Transverse colon (tissue), 4 donors: Measurements from ENCODE around the gene FTCD. TPM values are rescaled to one million over a fixed set of nuclear protein-coding genes. Genes with fewer than 3 reads are reported as not detected.

ENCODE experiments used
- DNase-seq: peaks from one replicate; pipeline ENCODE4 v3.0.0-alpha.2; 2019
- H3K27ac ChIP-seq, 4 donors: fragments of 200-600 bp; sonication (generic); 2 replicates each; pipeline ENCODE4 v1.5.1; 2016 to 2018; ENCODE audit warnings: inconsistent platforms in 4 of 4
- H3K27me3 ChIP-seq: fragments of 200-600 bp; sonication (generic); 2 replicates; pipeline ENCODE4 v1.5.1; 2017; ENCODE audit warnings: inconsistent platforms
- H3K36me3 ChIP-seq, 4 donors: fragments of 200-600 bp; sonication (generic); 2 replicates each; pipeline ENCODE4 v1.5.1; 2017 to 2019; ENCODE audit warnings: inconsistent platforms in 4 of 4
- H3K4me1 ChIP-seq, 4 donors: fragments of 200-600 bp; sonication (generic); 2 replicates each; pipeline ENCODE4 v1.5.1; 2017 to 2020; ENCODE audit warnings: inconsistent platforms in 4 of 4
- H3K4me3 ChIP-seq, 4 donors: fragments of 200-600 bp; sonication (generic); 1 replicate in 1 of 4; 2 replicates in 3 of 4; pipeline versions ENCODE4 v1.5.1 to v1.6.1; 2017 to 2019; ENCODE audit warnings: inconsistent platforms in 4 of 4
- H3K9me3 ChIP-seq, 2 donors: fragments of 200-600 bp; sonication (generic); 2 replicates each; pipeline ENCODE4 v1.5.1; 2017 to 2019; ENCODE audit warnings: inconsistent platforms in 2 of 2
- CTCF ChIP-seq, 5 experiments: fragments of 200-600 bp in 3 of 5; fragments of 450-650 bp in 2 of 5; sonication (generic) in 3 of 5; IDR thresholded peaks; 1 replicate in 2 of 5; 2 replicates in 3 of 5; pipeline ENCODE4 v1.5.1; 2016 to 2017; ENCODE audit warnings: antibody characterized with exemption in 5 of 5, inconsistent platforms in 3 of 5, mild to moderate bottlenecking in 2 of 5, moderate library complexity in 1 of 5
- EP300 ChIP-seq: sonication (generic); formaldehyde crosslinking; IDR thresholded peaks from one replicate; pipeline ENCODE4 v1.6.1; 2017; ENCODE audit warnings: antibody characterized with exemption, low read depth
- POLR2A ChIP-seq: fragments of 450-650 bp; IDR thresholded peaks from one replicate; pipeline ENCODE4 v1.6.1; 2016; ENCODE audit warnings: antibody characterized with exemption, mild to moderate bottlenecking, moderate library complexity
- POLR2AphosphoS5 ChIP-seq, 3 donors: sonication (generic); formaldehyde crosslinking; IDR thresholded peaks; one replicate each; pipeline ENCODE4 v1.6.1; 2016; ENCODE audit warnings: antibody characterized with exemption in 3 of 3
- WGBS, 2 donors: methylation state at CpG; one replicate each; pipeline ENCODE4 v1.1.5; 2018; ENCODE audit warnings: low coverage in 1 of 2; 5-methylcytosine and 5-hydroxymethylcytosine counted together
- in situ Hi-C, 4 donors: fragments of 200-750 bp; cut with MboI; loops; one replicate each; pipeline versions ENCODE4 v1.15.0 to v1.15.1; 2017; ENCODE audit warnings: low sequenced_read_pairs in 3 of 4, low pct_ligation_motif_present in 1 of 4, low pct_unique_long_range_greater_than_20kb in 1 of 4
- intact Hi-C: fragments of 100-400 bp; cut with DNase I; formaldehyde crosslinking; loops from one replicate; pipeline ENCODE4 v1.15.1; 2023; ENCODE audit warnings: low total_unique reads
- total RNA-seq, 4 donors: library from RNA; depleted of rRNA; stranded (reverse); fragments of >200 nt; gene quantifications; one replicate each; pipeline ENCODE4 v1.1.0, GENCODE V29; 2016

FTCD gene
- total RNA-seq, 4 donors from 2014 or later = not detected

- Histone ChIP-seq H3K9me3 (no peaks in the 10 kb centered on the region), H3K36me3 (peaks cover 0 to 18% (median 4%) of the 10 kb centered on the region in 4 donors), H3K4me3 (no peak overlapping the region), H3K27ac (no peak overlapping the region), H3K4me1 (peaks cover 0 to 9% (median 4%) of the 10 kb centered on the region in 4 donors), H3K27me3 (no peaks in the 10 kb centered on the region)
- DNase-seq = no peak
- in situ Hi-C loops (no loop called here), intact Hi-C loops (no loop called here)
- 91% methylated on average over 4 of the region's 4 CpGs; no CpG with 5 or more reads in 1 of the 2 donors for WGBS, 2 donors
- no peak for TF ChIP-seq POLR2AphosphoS5 (IDR thresholded peaks at IDR 0.05)
- no peak for TF ChIP-seq CTCF (IDR thresholded peaks at IDR 0.05)
- TF ChIP-seq POLR2A = no peak
- TF ChIP-seq EP300 = no peak
These were observed 35.9 kb upstream of the FTCD start for GRCh38 chr21:46191257-46191685.

GRCh38 chr21:46190491-46191131, 35.2 kb upstream of the FTCD start:
- 91 to 100% methylated on average over 4 to 13 of the region's 15 CpGs for WGBS, 2 donors
- intact Hi-C loops = no loop called here
- no peak overlapping the region for H3K4me3 ChIP-seq
- peaks cover 0 to 9% (median 4%) of the 10 kb centered on the region in 4 donors for H3K4me1 ChIP-seq
- no peak for TF ChIP-seq EP300
- TF ChIP-seq POLR2A = no peak
- TF ChIP-seq CTCF (IDR thresholded peaks at IDR 0.05) = no peak
- TF ChIP-seq POLR2AphosphoS5 (IDR thresholded peaks at IDR 0.05) = no peak
- in situ Hi-C loops = no loop called here
- no peaks in the 10 kb centered on the region for H3K9me3 ChIP-seq
- no peak overlapping the region for H3K27ac ChIP-seq
- no peaks in the 10 kb centered on the region for H3K27me3 ChIP-seq
- peaks cover 0 to 15% (median 3%) of the 10 kb centered on the region in 4 donors for H3K36me3 ChIP-seq
- no peak for DNase-seq

- 94 to 100% methylated on average over 2 to 14 of the region's 14 CpGs for WGBS, 2 donors
- in situ Hi-C loops (no loop called here), intact Hi-C loops (no loop called here)
- H3K27me3 ChIP-seq = no peaks in the 10 kb centered on the region
- TF ChIP-seq POLR2A (no peak), POLR2AphosphoS5 (IDR thresholded peaks at IDR 0.05) (no peak), CTCF (IDR thresholded peaks at IDR 0.05) (no peak), EP300 (no peak)
- no peaks in the 10 kb centered on the region for H3K9me3 ChIP-seq
- DNase-seq = no peak
- H3K4me1 ChIP-seq = peaks cover 0 to 13% (median 6%) of the 10 kb centered on the region in 4 donors
- peak overlapping the region in 1 of 4 donors; percentile 60 for H3K27ac ChIP-seq
- H3K4me3 ChIP-seq = no peak overlapping the region
- H3K36me3 ChIP-seq = peaks cover 0 to 15% (median 0%) of the 10 kb centered on the region in 4 donors
These were observed 34.6 kb upstream of the FTCD start for GRCh38 chr21:46189959-46190490.

- WGBS, 2 donors = 72 to 80% methylated on average over 4 to 9 of the region's 9 CpGs
- intact Hi-C loops = no loop called here
- DNase-seq = no peak
These were observed 34.0 kb upstream of the FTCD start for GRCh38 chr21:46189213-46189958.

More at GRCh38 chr21:46189213-46189958, 34.0 kb upstream of the FTCD start:
- H3K27me3 ChIP-seq = no peaks in the 10 kb centered on the region
- H3K27ac ChIP-seq = peak overlapping the region; percentile 29 to 60 (median 46)
- H3K36me3 ChIP-seq = peaks cover 0 to 10% (median 0%) of the 10 kb centered on the region in 4 donors
- H3K9me3 ChIP-seq = no peaks in the 10 kb centered on the region
- H3K4me1 ChIP-seq = peaks cover 0 to 13% (median 6%) of the 10 kb centered on the region in 4 donors
- no peak for TF ChIP-seq POLR2A
- no peak for TF ChIP-seq EP300
- no peak for TF ChIP-seq CTCF (IDR thresholded peaks at IDR 0.05)
- TF ChIP-seq POLR2AphosphoS5 (IDR thresholded peaks at IDR 0.05) = no peak
- H3K4me3 ChIP-seq = no peak overlapping the region
- in situ Hi-C loops = no loop called here
